ENCODE data around the gene POC5. TPM values are rescaled to one million over a fixed set of nuclear protein-coding genes. Genes with fewer than 3 reads are reported as not detected.
A peak's percentile ranks its signal among the peaks of the same experiment; 100 is the strongest.

The POC5 gene
- total RNA-seq, 1 experiment from 2014 or later: 40.1 TPM

GRCh38 chr5:75660678-75661465 lies 56.4 kb downstream of the POC5 start:
- DNase-seq (ENCODE audit: low spot score): no peak

- DNase-seq (ENCODE audit: low spot score): no peak
Measured at GRCh38 chr5:75659791-75660450, 57.3 kb downstream of the POC5 start.

- peak; percentile 65 for DNase-seq (ENCODE audit: low spot score)
Measured at GRCh38 chr5:75656311-75657003, 60.8 kb downstream of the POC5 start.

DNA sequence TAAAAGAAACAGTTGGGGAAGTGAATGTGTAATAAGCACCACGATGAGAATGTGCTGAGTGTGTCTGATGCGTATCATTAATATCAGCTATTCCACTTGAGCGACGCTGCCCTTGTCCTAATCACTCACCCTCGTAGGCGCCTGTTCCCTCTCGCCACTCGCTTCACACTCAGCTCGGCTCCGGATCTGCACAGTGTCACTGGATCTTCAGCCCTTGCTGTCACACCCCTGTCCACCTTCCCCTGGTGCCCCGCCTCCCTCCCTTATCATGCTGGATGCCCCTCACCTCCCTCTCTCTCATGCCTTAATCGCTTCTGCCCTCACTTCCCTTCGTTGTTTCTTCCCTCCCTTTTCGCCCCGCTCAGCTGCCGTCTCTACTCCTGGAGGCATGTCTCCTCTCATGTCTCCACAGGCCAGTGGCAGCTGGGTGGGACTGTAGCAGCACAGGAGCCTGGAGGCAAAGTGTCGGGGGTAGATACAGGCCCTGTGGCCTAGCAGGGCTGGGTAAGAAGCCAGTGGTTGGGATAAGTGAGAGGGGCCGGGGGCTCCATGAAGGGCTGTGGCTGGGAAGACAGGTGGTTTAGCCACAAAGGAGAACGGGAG lies 62.4 kb downstream of the POC5 start:
- no peak for DNase-seq (ENCODE audit: low spot score)

DNA sequence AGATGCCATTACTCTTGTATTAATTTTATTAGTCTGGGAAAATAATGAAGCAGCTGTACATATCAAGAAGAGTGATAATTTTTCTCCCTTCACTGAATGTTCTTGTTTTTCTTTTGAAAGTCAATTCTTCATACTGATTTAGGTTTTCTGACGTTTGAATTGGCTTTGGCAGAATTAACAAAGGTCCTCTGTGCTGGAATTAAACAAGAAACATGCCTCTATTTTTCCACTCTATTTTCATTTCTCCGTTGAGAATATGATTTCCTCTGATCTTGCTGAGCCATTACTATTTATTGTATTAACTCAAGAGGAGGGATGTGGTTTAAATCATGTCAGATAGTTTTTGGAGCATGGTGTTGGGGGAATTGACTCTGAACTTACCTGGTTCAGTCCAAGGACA lies 63.7 kb downstream of the POC5 start:
- DNase-seq (ENCODE audit: low spot score): no peak

DNA sequence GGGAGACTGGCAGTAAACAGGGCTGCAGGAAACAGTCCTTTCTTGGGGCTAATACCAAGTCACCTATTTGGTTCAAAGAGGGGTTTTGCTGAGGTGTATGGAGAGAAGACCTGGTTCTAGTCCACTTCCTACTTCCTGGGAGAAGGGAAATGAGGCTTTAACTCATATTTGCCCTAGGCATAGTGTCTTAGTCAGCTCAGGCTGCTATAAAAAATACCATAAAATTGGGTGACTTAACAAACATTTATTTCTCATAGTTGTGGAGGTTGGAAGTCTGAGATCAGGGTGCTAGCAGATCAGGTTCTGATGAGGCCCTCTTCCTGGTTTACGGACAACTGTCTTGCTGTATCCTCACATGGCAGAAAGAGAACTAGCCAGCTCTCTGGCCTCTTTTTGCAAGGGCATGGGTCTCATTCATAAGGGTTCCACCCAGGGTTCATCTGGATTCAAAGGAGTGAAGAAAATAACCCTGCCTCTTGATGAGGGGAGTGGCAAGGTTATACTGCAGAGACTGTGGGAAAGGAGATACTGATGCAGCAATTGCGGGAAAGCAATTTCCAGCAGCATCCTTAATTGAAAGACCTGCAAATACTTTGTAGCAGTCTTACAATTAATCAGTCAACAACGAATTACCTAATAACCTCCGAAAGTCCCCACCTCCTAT lies 65.5 kb downstream of the POC5 start:
- no peak for DNase-seq (ENCODE audit: low spot score)

DNA sequence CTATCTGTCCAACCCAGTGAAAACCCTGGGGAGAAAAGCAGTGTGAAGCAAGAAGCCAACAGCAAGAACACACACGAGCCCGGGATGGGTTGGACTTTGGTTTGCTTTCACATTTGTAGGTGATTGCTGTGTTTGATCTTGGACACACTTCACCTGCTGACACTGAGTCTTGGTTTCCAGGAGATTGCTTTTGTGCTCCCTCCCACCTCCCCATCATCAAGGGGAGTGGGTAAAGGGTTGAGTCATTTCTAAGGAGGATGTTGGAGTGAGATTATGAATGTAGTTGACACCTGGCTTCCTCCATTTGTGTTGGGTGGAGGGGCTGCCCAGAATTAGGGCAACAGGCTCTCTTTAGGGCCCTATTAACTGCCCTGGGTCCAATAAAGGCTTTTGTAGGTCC lies 68.5 kb downstream of the POC5 start:
- DNase-seq (ENCODE audit: low spot score): no peak

GRCh38 chr5:75640826-75641225 lies 76.4 kb downstream of the POC5 start:
- no peak for DNase-seq (ENCODE audit: low spot score)

DNA sequence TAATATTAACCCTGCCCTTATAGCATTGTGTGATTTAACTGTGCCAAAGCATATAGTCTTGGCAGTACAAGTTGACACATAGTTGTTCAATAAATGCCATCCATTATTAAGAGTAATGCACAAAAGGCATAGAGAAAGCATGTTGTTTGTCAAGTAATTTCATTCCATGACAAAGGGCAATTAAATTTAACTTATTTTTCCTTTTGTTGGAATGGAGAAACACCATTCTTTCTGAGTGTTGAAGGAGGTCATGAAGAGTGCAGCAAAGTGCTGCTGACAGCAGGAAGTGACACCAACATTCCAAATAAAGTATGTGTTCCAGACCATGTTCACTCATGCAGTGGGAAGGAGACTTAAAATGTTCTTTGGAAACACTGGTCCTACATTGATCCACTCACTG lies 76.8 kb downstream of the POC5 start:
- DNase-seq (ENCODE audit: low spot score): peak; percentile 85

GRCh38 chr5:75639535-75640311 lies 77.5 kb downstream of the POC5 start:
- no peak for DNase-seq (ENCODE audit: low spot score)

DNA sequence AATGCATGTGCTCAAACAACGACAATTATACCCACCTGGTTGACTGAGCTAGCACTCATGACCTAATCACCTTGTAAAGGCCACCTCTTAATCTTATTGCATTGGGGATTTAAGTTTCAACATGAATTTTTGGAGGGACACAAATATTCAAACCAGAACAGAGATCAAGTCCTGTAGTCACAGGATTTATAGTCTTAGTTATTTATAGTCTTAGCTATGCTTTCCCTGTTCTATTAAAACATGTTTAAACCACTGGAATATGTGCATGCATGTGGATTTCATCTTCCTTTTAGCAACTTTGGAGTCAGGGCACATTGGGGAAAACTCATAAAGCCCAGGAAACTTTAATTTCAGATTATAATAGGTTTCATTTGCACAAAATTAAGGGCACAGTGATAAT lies 79.3 kb downstream of the POC5 start:
- DNase-seq (ENCODE audit: low spot score): no peak

GRCh38 chr5:75632321-75632720 lies 84.9 kb downstream of the POC5 start:
- no peak for DNase-seq (ENCODE audit: low spot score)

DNA sequence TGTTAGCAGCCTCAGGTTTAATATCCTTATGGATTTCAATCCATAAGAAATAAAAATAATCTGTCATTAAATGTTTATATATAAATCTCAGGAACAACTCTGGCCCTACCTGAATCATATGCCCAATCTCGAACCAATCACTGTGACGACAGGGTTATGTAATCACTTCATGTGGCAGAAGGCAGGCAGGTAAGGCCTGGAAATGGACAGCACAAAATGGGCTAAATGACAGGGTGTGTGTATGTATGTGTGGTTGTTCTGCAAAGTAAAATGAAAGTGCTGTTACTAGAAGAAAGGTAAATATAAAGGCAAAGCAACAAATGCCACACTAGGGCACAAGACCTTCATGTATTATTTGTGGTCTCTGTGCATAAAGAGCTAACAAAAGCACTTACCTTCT lies 86.4 kb downstream of the POC5 start:
- DNase-seq (ENCODE audit: low spot score): no peak

GRCh38 chr5:75627801-75628200 lies 89.4 kb downstream of the POC5 start:
- DNase-seq (ENCODE audit: low spot score): no peak

- no peak for DNase-seq (ENCODE audit: low spot score)
Measured at GRCh38 chr5:75626959-75627358, 90.3 kb downstream of the POC5 start.

Other genes with a start within 250 kb of the POC5 start
- 16.2 and 17.6 TPM in 2 replicates for gene CERT1, start 205.8 kb downstream of the POC5 start, total RNA-seq (2014; rRNA removed; shearing (Covaris generic))
- gene POLK, start 205.5 kb downstream of the POC5 start, total RNA-seq (2014; rRNA removed; shearing (Covaris generic)): 36.1 and 36.7 TPM in 2 replicates
- not detected in 2 replicates for gene ANKDD1B, start 106.0 kb downstream of the POC5 start, total RNA-seq (2014; rRNA removed; shearing (Covaris generic))